HG02981 (cell line): ENCODE results near the gene LTB.

Experiments used
- ATAC-seq: cut with Tn5 transposase; IDR thresholded peaks from one replicate; pipeline ENCODE4 v1.9.1; 2021; ENCODE audit warnings: mild to moderate bottlenecking, moderate library complexity; ENCODE audit not compliant: unreplicated experiment

Gene LTB

GRCh38 chr6:31531771-31532643, 50.2 kb downstream of the LTB start:
- no peak for ATAC-seq

DNA sequence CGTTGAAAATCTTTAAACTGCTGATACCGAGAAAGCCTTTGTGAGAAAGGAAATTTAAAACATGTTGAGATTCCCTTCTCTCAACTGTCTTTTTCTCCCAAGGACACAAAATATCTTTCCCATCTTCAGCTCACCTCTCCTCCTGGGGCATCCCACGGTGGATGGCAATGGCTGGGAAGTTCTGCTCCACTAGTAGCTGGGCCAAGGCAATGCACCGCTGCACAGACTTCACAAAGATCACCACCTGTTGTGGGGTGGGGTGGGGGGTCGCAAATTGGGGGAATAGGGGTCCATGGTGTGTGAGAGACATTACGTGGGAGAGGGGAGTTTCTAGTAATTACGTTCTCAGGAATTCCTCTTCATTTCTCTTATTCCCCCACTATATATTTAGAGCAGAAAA, 51.1 kb downstream of the LTB start:
- ATAC-seq = no peak

GRCh38 chr6:31530659-31531058, 51.6 kb downstream of the LTB start:
- no peak for ATAC-seq
